ENCODE data around the gene NF1.

Gene NF1

DNA sequence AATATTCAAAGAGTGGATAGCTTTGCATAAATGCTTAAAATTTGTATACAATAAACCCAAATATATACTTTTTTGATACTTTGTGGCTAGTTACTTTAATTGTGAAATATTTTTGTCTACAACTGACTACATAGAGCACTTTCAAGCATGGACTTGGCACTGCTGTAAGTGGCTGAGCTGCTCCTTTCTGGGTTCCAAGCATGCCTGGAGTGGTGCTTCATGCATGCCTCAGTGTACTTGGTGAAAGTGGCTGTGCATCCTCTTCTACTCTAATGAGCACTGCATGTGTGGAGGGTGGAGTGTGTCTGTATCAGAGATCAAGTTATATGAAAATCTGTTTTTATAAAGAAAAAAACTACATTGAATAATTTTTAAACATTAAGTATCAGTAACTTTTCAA lies 108.2 kb downstream of the NF1 start:
- Histone ChIP-seq H3K9me2 (replicated peaks; ENCODE audit: insufficient read depth, low read length) (no peaks in the 10 kb centered on the region; the same call in 1 of the 2 replicates), H3K27ac (ENCODE audit: low read length) (no peak overlapping the region), H3K4me2 (ENCODE audit: low read depth, low read length) (no peak overlapping the region), H3K36me3 (replicated peaks; ENCODE audit: insufficient read depth, low read length) (no peaks in the 10 kb centered on the region), H3K27me3 (replicated peaks; ENCODE audit: insufficient read depth, low read length) (no peaks in the 10 kb centered on the region), H4K20me1 (ENCODE audit: insufficient read depth, low read length) (no peaks in the 10 kb centered on the region), H3K4me1 (ENCODE audit: low read length) (no peaks in the 10 kb centered on the region), H2AFZ (ENCODE audit: low read length) (no peak overlapping the region), H3K4me3 (ENCODE audit: low read length) (no peak overlapping the region), H3K9ac (ENCODE audit: low read length) (no peak overlapping the region), H3K9me3 (replicated peaks; ENCODE audit: insufficient read depth, low read length) (no peaks in the 10 kb centered on the region), H3F3A (ENCODE audit: insufficient read depth, low read length) (no peaks in the 10 kb centered on the region), H3K79me2 (ENCODE audit: low read length) (no peaks in the 10 kb centered on the region)
- no peak for DNase-seq
- TF ChIP-seq EZH2 (optimal IDR thresholded peaks at IDR 0.05; ENCODE audit: low read depth, low read length) (no peak), EZH2phosphoT487 (IDR thresholded peaks at IDR 0.05; ENCODE audit: low read length) (no peak)
- TF ChIP-seq, protein P1, sequence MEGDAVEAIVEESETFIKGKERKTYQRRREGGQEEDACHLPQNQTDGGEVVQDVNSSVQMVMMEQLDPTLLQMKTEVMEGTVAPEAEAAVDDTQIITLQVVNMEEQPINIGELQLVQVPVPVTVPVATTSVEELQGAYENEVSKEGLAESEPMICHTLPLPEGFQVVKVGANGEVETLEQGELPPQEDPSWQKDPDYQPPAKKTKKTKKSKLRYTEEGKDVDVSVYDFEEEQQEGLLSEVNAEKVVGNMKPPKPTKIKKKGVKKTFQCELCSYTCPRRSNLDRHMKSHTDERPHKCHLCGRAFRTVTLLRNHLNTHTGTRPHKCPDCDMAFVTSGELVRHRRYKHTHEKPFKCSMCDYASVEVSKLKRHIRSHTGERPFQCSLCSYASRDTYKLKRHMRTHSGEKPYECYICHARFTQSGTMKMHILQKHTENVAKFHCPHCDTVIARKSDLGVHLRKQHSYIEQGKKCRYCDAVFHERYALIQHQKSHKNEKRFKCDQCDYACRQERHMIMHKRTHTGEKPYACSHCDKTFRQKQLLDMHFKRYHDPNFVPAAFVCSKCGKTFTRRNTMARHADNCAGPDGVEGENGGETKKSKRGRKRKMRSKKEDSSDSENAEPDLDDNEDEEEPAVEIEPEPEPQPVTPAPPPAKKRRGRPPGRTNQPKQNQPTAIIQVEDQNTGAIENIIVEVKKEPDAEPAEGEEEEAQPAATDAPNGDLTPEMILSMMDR (IDR thresholded peaks at IDR 0.05; ENCODE audit: low read length), result no peak

- Histone ChIP-seq H3K4me3 (ENCODE audit: low read length) (no peak overlapping the region), H2AFZ (ENCODE audit: low read length) (no peak overlapping the region), H3K79me2 (ENCODE audit: low read length) (no peaks in the 10 kb centered on the region), H3K27me3 (replicated peaks; ENCODE audit: insufficient read depth, low read length) (no peaks in the 10 kb centered on the region), H3K27ac (ENCODE audit: low read length) (no peak overlapping the region), H3K4me1 (ENCODE audit: low read length) (no peaks in the 10 kb centered on the region), H3K9me2 (replicated peaks; ENCODE audit: insufficient read depth, low read length) (no peaks in the 10 kb centered on the region), H4K20me1 (ENCODE audit: insufficient read depth, low read length) (no peaks in the 10 kb centered on the region), H3K4me2 (ENCODE audit: low read depth, low read length) (no peak overlapping the region), H3K9me3 (replicated peaks; ENCODE audit: insufficient read depth, low read length) (no peaks in the 10 kb centered on the region), H3K36me3 (replicated peaks; ENCODE audit: insufficient read depth, low read length) (no peaks in the 10 kb centered on the region), H3F3A (ENCODE audit: insufficient read depth, low read length) (no peaks in the 10 kb centered on the region), H3K9ac (ENCODE audit: low read length) (no peak overlapping the region)
- TF ChIP-seq EZH2phosphoT487 (IDR thresholded peaks at IDR 0.05; ENCODE audit: low read length), result no peak
- no peak for TF ChIP-seq EZH2 (optimal IDR thresholded peaks at IDR 0.05; ENCODE audit: low read depth, low read length)
- TF ChIP-seq, protein P1 (IDR thresholded peaks at IDR 0.05; ENCODE audit: low read length), result no peak
- DNase-seq, result no peak
These were observed 116.7 kb downstream of the NF1 start for GRCh38 chr17:31211352-31212012.

DNA sequence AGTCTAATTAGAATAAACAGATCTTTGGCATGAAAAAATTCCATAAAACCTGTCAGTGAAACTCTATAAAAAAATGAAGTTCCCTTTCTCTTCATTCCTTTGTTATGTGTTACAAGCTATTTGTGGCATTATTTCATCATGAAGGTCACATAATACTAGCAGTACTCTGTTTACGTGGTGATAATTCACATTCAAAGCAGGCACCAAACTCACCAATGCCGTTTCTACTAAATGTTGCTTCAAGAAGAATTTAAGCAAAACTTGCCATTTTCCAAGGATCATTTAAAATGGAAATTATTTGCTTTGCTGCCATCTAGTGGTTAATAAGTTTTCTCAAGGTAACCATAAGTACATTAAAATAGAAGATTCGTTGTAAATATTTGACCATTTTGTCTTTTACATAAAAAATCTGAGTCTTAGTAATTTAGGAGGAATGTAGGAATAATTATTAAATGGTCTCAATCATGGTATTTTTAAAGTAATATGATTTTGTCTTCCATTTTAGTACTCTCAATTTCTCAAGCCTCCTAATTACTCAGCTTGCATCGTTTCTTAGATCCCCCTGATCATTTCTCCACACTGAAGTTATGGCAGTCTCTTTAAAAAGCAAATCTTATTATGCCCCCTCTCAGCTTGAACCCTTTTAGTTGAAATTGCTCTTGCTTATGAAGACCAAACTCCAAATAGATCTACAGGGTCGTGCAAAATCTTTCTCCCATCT lies 121.4 kb downstream of the NF1 start:
- Histone ChIP-seq H4K20me1 (ENCODE audit: insufficient read depth, low read length) (no peaks in the 10 kb centered on the region), H3K4me2 (ENCODE audit: low read depth, low read length) (no peak overlapping the region), H3K9me2 (replicated peaks; ENCODE audit: insufficient read depth, low read length) (no peaks in the 10 kb centered on the region), H3K36me3 (replicated peaks; ENCODE audit: insufficient read depth, low read length) (no peaks in the 10 kb centered on the region), H2AFZ (ENCODE audit: low read length) (no peak overlapping the region), H3K27me3 (replicated peaks; ENCODE audit: insufficient read depth, low read length) (no peaks in the 10 kb centered on the region), H3K4me1 (ENCODE audit: low read length) (no peaks in the 10 kb centered on the region), H3K27ac (ENCODE audit: low read length) (no peak overlapping the region), H3K9ac (ENCODE audit: low read length) (no peak overlapping the region), H3K4me3 (ENCODE audit: low read length) (no peak overlapping the region), H3K79me2 (ENCODE audit: low read length) (no peaks in the 10 kb centered on the region), H3F3A (ENCODE audit: insufficient read depth, low read length) (no peaks in the 10 kb centered on the region), H3K9me3 (replicated peaks; ENCODE audit: insufficient read depth, low read length) (no peaks in the 10 kb centered on the region)
- DNase-seq, result peak; percentile 69
- TF ChIP-seq, protein P1 (IDR thresholded peaks at IDR 0.05; ENCODE audit: low read length), result peak; percentile 63
- TF ChIP-seq EZH2 (optimal IDR thresholded peaks at IDR 0.05; ENCODE audit: low read depth, low read length), result no peak
